ENCODE measurements around the gene BIN1.
A peak's percentile ranks its signal among the peaks of the same experiment; 100 is the strongest.

Gene BIN1

GRCh38 chr2:127017548-127017947 is 89.4 kb downstream of the BIN1 start:
- Histone ChIP-seq H3K9me3 (replicated peaks in 1 of 11) (no peaks in the 10 kb centered on the region), H3K4me2 (no peak overlapping the region), H3K36me3 (no peaks in the 10 kb centered on the region), H3K9ac (no peak overlapping the region), H3K4me3 (no peak overlapping the region), H3K4me1 (peaks cover 0 to 21% (median 15%) of the 10 kb centered on the region in 10 experiments; a peak in 17 of 20 replicates), H4K20me1 (no peaks in the 10 kb centered on the region), H3K27ac (no peak overlapping the region), H3K27me3 (no peaks in the 10 kb centered on the region)
- TF ChIP-seq Cebpa-rat (IDR thresholded peaks at IDR 0.05) = no peak

DNA sequence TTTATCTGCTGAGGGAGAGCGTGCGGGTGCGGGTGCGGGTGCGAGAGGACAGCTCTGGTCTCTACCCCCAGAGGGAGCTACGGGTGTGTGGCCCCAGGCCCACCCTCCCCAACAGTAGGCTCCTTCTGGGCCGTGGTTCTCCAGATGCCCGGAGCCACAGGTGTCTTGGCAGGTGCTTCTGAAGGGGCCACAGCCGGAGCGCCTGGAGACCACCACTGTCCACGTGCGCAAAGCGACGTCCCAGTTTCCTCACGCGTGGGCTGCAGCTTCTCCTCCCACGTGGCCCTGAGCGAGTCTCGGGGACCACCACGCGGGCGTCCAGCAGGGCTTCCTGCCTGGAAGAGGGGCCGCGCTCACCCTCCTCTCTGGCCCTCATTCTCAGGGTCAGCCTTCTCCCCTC is 90.6 kb downstream of the BIN1 start:
- no peaks in the 10 kb centered on the region for H3K36me3 ChIP-seq
- peaks cover 0 to 27% (median 16%) of the 10 kb centered on the region in 10 experiments; a peak in 17 of 20 replicates for H3K4me1 ChIP-seq
- no peaks in the 10 kb centered on the region for H3K27me3 ChIP-seq
- no peak overlapping the region for H3K9ac ChIP-seq
- H3K4me2 ChIP-seq = no peak overlapping the region
- H3K9me3 ChIP-seq (replicated peaks in 1 of 11) = no peaks in the 10 kb centered on the region
- TF ChIP-seq Cebpa-rat (IDR thresholded peaks at IDR 0.05) = no peak
- H3K4me3 ChIP-seq = no peak overlapping the region
- no peaks in the 10 kb centered on the region for H4K20me1 ChIP-seq
- no peak overlapping the region for H3K27ac ChIP-seq

DNA sequence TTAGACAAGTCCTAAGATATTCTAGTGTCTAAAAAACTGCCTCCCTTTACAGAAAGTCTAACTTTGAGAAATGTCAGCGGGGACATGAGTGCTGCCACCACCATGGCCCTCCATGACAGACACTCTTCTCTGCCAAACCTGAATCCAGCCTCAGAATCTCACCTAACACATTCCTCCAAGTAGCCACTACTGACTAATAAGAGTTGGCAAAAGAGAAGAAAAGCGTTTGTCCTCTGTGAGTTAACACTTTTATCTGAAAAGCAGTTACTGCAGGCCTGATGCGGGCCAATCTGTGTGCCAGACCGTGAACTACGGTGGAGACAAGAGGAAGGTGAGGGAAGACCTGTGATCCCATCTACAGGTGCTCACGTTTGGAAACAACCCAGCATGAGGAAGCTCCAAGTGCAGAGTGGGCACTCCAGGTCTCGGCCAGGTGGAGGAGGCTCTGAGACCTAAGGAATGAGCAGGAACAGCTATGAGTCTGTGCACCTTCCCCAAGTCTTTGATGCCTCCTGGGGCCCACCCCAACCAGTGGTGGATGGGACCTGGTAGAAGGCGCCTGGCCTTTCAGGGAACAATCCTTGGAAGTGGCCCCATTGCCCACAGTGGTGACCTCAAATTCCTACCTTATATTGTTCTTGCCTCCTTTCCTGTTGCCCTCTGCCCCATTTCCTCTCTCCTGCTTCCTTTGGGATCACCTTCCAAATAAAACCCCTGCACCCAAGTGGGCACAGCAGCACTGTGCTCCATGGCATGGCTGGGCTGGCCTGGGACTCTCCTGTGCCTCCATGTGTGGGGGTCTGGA is 91.6 kb downstream of the BIN1 start:
- Histone ChIP-seq H3K36me3 (no peaks in the 10 kb centered on the region), H3K27ac (peak overlapping the region in 1 of 11 experiments; percentile 42; a peak in 2 of 22 replicates), H3K27me3 (no peaks in the 10 kb centered on the region), H3K9me3 (replicated peaks in 1 of 11) (peaks cover 0 to 7% (median under 1%) of the 10 kb centered on the region in 11 experiments; a peak in 5 of 22 replicates), H4K20me1 (no peaks in the 10 kb centered on the region), H3K4me2 (no peak overlapping the region), H3K4me3 (no peak overlapping the region), H3K9ac (no peak overlapping the region), H3K4me1 (peaks cover 0 to 28% (median 16%) of the 10 kb centered on the region in 10 experiments; a peak in 17 of 20 replicates)
- no peak for TF ChIP-seq Cebpa-rat (IDR thresholded peaks at IDR 0.05)

GRCh38 chr2:127014630-127015029 is 92.3 kb downstream of the BIN1 start:
- TF ChIP-seq Cebpa-rat (IDR thresholded peaks at IDR 0.05) = no peak
- H3K9ac ChIP-seq = no peak overlapping the region
- peak overlapping the region in 1 of 11 experiments; percentile 42; a peak in 2 of 22 replicates for H3K27ac ChIP-seq
- H3K9me3 ChIP-seq (replicated peaks in 1 of 11) = peaks cover 0 to 10% (median 4%) of the 10 kb centered on the region in 11 experiments; a peak in 5 of 22 replicates
- no peaks in the 10 kb centered on the region for H3K27me3 ChIP-seq
- H3K36me3 ChIP-seq = no peaks in the 10 kb centered on the region
- H3K4me1 ChIP-seq = peaks cover 0 to 28% (median 16%) of the 10 kb centered on the region in 10 experiments; a peak in 17 of 20 replicates
- no peak overlapping the region for H3K4me3 ChIP-seq
- H4K20me1 ChIP-seq = no peaks in the 10 kb centered on the region
- H3K4me2 ChIP-seq = no peak overlapping the region

DNA sequence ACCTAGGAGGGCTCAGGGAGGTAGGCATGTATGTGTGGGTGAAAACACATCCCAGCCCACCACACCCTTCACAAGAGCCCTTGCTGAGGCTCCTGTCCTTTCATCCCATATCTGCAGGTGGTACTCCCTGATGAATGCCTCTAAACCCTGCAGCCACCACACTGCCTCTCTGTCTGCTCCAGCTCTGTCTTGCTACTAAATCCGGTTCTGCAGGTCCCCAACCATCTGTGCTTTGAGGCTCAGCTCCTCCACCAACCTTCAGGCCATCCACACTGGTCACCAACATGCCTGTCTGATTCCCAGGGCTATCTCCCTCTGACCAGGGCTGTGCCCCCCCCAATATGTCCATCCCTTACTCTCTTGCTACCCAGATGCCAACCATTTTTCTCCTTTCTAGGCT is 92.7 kb downstream of the BIN1 start:
- Histone ChIP-seq H3K4me1 (peaks cover 0 to 28% (median 16%) of the 10 kb centered on the region in 10 experiments; a peak in 17 of 20 replicates), H3K36me3 (no peaks in the 10 kb centered on the region), H3K4me2 (peak overlapping the region in 6 of 11 experiments; percentile 11 to 73 (median 61); a peak in 3 of 22 replicates), H3K27ac (peak overlapping the region in 1 of 11 experiments; percentile 21; a peak in 1 of 22 replicates), H3K27me3 (no peaks in the 10 kb centered on the region), H3K9me3 (replicated peaks in 1 of 11) (peaks cover 0 to 10% (median 4%) of the 10 kb centered on the region in 11 experiments; a peak in 5 of 22 replicates), H4K20me1 (no peaks in the 10 kb centered on the region), H3K9ac (no peak overlapping the region), H3K4me3 (no peak overlapping the region)
- no peak for TF ChIP-seq Cebpa-rat (IDR thresholded peaks at IDR 0.05)

GRCh38 chr2:127012868-127013267 is 94.1 kb downstream of the BIN1 start:
- Histone ChIP-seq H3K9me3 (replicated peaks in 1 of 11) (peaks cover 0 to 10% (median 4%) of the 10 kb centered on the region in 11 experiments; a peak in 5 of 22 replicates), H4K20me1 (no peaks in the 10 kb centered on the region), H3K4me2 (peak overlapping the region; percentile 15 to 73 (median 52); a peak in 19 of 22 replicates), H3K4me3 (no peak overlapping the region), H3K36me3 (no peaks in the 10 kb centered on the region), H3K9ac (0 out of 22 replicates have a peak overlapping the region, but pooled peaks of 1 of the 11 experiments have one; percentile 5), H3K27me3 (no peaks in the 10 kb centered on the region), H3K4me1 (peaks cover 0 to 28% (median 16%) of the 10 kb centered on the region in 10 experiments; a peak in 17 of 20 replicates), H3K27ac (no peak overlapping the region)
- TF ChIP-seq Cebpa-rat (IDR thresholded peaks at IDR 0.05) = no peak

- Histone ChIP-seq H3K27ac (no peak overlapping the region), H4K20me1 (no peaks in the 10 kb centered on the region)
Measured at GRCh38 chr2:127012215-127012614, 94.7 kb downstream of the BIN1 start.

GRCh38 chr2:127011796-127012195 is 95.2 kb downstream of the BIN1 start:
- TF ChIP-seq Cebpa-rat (IDR thresholded peaks at IDR 0.05) = no peak
- Histone ChIP-seq H3K27me3 (no peaks in the 10 kb centered on the region), H3K9me3 (replicated peaks in 1 of 11) (peaks cover 0 to 10% (median 4%) of the 10 kb centered on the region in 11 experiments; a peak in 5 of 22 replicates), H3K9ac (no peak overlapping the region), H3K4me2 (peak overlapping the region in 2 of 11 experiments; percentile 12 to 18; a peak in 1 of 22 replicates), H3K36me3 (no peaks in the 10 kb centered on the region), H3K4me1 (peaks cover 0 to 28% (median 16%) of the 10 kb centered on the region in 10 experiments; a peak in 17 of 20 replicates), H4K20me1 (no peaks in the 10 kb centered on the region), H3K27ac (no peak overlapping the region), H3K4me3 (no peak overlapping the region)

More at GRCh38 chr2:127012215-127012614, 94.7 kb downstream of the BIN1 start:
- no peaks in the 10 kb centered on the region for H3K27me3 ChIP-seq
- TF ChIP-seq Cebpa-rat (IDR thresholded peaks at IDR 0.05) = no peak
- no peaks in the 10 kb centered on the region for H3K36me3 ChIP-seq
- no peak overlapping the region for H3K9ac ChIP-seq
- peaks cover 0 to 10% (median 4%) of the 10 kb centered on the region in 11 experiments; a peak in 5 of 22 replicates for H3K9me3 ChIP-seq (replicated peaks in 1 of 11)
- no peak overlapping the region for H3K4me3 ChIP-seq
- peaks cover 0 to 28% (median 16%) of the 10 kb centered on the region in 10 experiments; a peak in 17 of 20 replicates for H3K4me1 ChIP-seq
- H3K4me2 ChIP-seq = peak overlapping the region in 7 of 11 experiments; percentile 49 to 73 (median 60); a peak in 9 of 22 replicates

- peaks cover 0 to 10% (median 4%) of the 10 kb centered on the region in 11 experiments; a peak in 5 of 22 replicates for H3K9me3 ChIP-seq (replicated peaks in 1 of 11)
- H3K9ac ChIP-seq = no peak overlapping the region
- no peaks in the 10 kb centered on the region for H4K20me1 ChIP-seq
- H3K4me3 ChIP-seq = no peak overlapping the region
- no peak overlapping the region for H3K27ac ChIP-seq
- TF ChIP-seq Cebpa-rat (IDR thresholded peaks at IDR 0.05) = no peak
- no peaks in the 10 kb centered on the region for H3K27me3 ChIP-seq
- peak overlapping the region in 2 of 11 experiments; percentile 12 to 18; a peak in 1 of 22 replicates for H3K4me2 ChIP-seq
- no peaks in the 10 kb centered on the region for H3K36me3 ChIP-seq
- H3K4me1 ChIP-seq = peaks cover 0 to 28% (median 16%) of the 10 kb centered on the region in 10 experiments; a peak in 17 of 20 replicates
Measured at GRCh38 chr2:127011231-127011661, 95.7 kb downstream of the BIN1 start.

Measured in BLaER1 treated with 17β-estradiol and CSF1 and Interleukin-3, amounts not matched to agents 10 nM and 100 nM (cell line).